ENCODE measurements around the gene DROSHA. TPM values are rescaled to one million over a fixed set of nuclear protein-coding genes. Genes with fewer than 3 reads are reported as not detected.

Gene DROSHA
- total and polyA plus RNA-seq, 8 donors = 25.2 to 77.2 (median 44.0) TPM

- no peak for DNase-seq
- Histone ChIP-seq H3K4me3 (no peak overlapping the region), H3K27me3 (no peaks in the 10 kb centered on the region), H3K4me1 (no peaks in the 10 kb centered on the region), H3K36me3 (peaks cover 19 to 100% (median 92%) of the 10 kb centered on the region in 4 donors), H3K9me3 (no peaks in the 10 kb centered on the region), H3K27ac (no peak overlapping the region)
- intact Hi-C loops (cut with DNase I; ENCODE audit: low total_unique reads) = no loop called here
- 92 to 98% (median 95%) methylated on average over 3 of the region's 3 CpGs for WGBS, 5 donors
- TF ChIP-seq, protein P1, sequence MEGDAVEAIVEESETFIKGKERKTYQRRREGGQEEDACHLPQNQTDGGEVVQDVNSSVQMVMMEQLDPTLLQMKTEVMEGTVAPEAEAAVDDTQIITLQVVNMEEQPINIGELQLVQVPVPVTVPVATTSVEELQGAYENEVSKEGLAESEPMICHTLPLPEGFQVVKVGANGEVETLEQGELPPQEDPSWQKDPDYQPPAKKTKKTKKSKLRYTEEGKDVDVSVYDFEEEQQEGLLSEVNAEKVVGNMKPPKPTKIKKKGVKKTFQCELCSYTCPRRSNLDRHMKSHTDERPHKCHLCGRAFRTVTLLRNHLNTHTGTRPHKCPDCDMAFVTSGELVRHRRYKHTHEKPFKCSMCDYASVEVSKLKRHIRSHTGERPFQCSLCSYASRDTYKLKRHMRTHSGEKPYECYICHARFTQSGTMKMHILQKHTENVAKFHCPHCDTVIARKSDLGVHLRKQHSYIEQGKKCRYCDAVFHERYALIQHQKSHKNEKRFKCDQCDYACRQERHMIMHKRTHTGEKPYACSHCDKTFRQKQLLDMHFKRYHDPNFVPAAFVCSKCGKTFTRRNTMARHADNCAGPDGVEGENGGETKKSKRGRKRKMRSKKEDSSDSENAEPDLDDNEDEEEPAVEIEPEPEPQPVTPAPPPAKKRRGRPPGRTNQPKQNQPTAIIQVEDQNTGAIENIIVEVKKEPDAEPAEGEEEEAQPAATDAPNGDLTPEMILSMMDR (IDR thresholded peaks at IDR 0.05) = no peak
- no peak for TF ChIP-seq POLR2AphosphoS5 (IDR thresholded peaks at IDR 0.05)
- TF ChIP-seq EP300 (IDR thresholded peaks at IDR 0.05) = no peak
- no peak for TF ChIP-seq POLR2A (IDR thresholded peaks at IDR 0.05)
These were observed 115.3 kb downstream of the DROSHA start for GRCh38 chr5:31416547-31416946.

DNA sequence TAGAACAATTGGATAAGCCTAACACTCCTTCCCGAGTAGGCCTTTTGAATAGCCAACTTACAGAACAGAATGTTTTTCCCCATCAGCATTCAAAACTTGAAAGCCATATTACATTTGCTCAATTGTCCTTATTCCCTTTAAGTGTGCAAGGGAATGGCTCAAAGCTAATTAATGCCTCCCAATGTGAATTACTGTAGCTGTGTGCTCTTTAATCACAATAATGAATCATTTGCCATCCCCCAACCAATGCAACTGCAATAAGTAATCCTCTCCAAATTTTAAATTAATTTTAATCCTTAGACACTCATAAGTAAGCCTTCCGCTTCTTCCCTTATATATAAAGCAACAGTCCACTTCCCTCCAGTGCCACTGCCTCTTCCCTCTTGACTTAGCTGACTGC is 115.9 kb downstream of the DROSHA start:
- peaks cover 19 to 100% (median 90%) of the 10 kb centered on the region in 4 donors for H3K36me3 ChIP-seq
- no peak overlapping the region for H3K4me3 ChIP-seq
- TF ChIP-seq, protein P1 (IDR thresholded peaks at IDR 0.05) = no peak
- TF ChIP-seq EP300 (IDR thresholded peaks at IDR 0.05) (no peak), POLR2A (IDR thresholded peaks at IDR 0.05) (no peak), POLR2AphosphoS5 (IDR thresholded peaks at IDR 0.05) (no peak)
- DNase-seq = no peak
- WGBS, 5 donors = 88 to 98% (median 93%) methylated on average over 2 of the region's 2 CpGs
- intact Hi-C loops (cut with DNase I; ENCODE audit: low total_unique reads) = no loop called here
- H3K9me3 ChIP-seq = no peaks in the 10 kb centered on the region
- no peaks in the 10 kb centered on the region for H3K27me3 ChIP-seq
- H3K4me1 ChIP-seq = no peaks in the 10 kb centered on the region
- H3K27ac ChIP-seq = no peak overlapping the region

DNA sequence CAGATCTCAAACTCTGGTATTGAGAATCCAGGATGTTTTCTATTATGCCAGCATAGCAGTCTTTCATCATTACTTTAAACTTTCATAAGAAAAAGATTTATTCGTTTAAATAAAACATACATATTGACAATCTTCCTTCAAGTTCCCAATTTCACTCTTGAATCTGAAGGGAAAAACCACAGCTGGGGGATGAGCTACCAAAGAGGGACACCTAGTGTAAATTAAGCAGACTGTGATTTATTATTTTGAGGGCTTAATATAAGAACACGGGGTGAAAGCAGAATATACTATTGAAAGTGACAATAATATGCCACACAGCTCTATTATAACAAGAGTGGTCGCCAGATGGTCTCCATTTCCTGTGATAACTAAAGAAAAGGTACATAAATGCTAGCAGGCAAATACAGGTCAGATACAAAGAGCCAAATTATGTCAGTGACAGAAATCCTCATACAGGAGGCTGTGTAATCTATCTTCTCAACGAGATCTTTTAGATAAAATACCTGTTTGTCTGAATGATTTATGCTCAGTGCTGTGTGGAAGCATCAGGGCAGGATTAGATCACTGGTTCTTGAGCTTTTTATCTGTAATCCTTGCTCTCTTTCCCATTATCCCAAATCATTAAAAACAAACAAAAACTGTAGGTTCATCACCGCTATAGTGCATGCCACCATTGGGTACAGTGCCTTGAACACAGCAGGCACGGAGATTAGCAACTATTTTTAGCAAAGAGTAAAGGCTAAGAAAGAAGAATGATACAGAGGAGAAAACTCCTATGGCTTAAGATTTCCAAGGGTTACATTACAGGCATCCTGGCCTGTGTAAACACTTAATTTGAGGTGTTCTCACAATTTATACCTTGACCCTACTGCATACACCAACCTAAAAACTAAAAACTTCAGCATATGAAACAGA is 116.6 kb downstream of the DROSHA start:
- DNase-seq = no peak
- no peak for TF ChIP-seq POLR2AphosphoS5 (IDR thresholded peaks at IDR 0.05)
- no peak for TF ChIP-seq POLR2A (IDR thresholded peaks at IDR 0.05)
- TF ChIP-seq, protein P1 (IDR thresholded peaks at IDR 0.05) = no peak
- TF ChIP-seq EP300 (IDR thresholded peaks at IDR 0.05) = no peak
- Histone ChIP-seq H3K27me3 (no peaks in the 10 kb centered on the region), H3K36me3 (peaks cover 15 to 100% (median 90%) of the 10 kb centered on the region in 4 donors), H3K9me3 (no peaks in the 10 kb centered on the region), H3K4me3 (no peak overlapping the region), H3K4me1 (no peaks in the 10 kb centered on the region), H3K27ac (no peak overlapping the region)
- intact Hi-C loops (cut with DNase I; ENCODE audit: low total_unique reads) = no loop called here
- 74 to 81% (median 76%) methylated on average over 6 of the region's 6 CpGs for WGBS, 5 donors

- Histone ChIP-seq H3K27ac (no peak overlapping the region), H3K4me3 (no peak overlapping the region), H3K36me3 (peaks cover 3 to 97% (median 85%) of the 10 kb centered on the region in 4 donors), H3K4me1 (no peaks in the 10 kb centered on the region), H3K9me3 (no peaks in the 10 kb centered on the region), H3K27me3 (no peaks in the 10 kb centered on the region)
- WGBS, 5 donors = 80 to 93% (median 88%) methylated on average over 8 of the region's 8 CpGs
- TF ChIP-seq, protein P1 (IDR thresholded peaks at IDR 0.05) = no peak
- TF ChIP-seq POLR2AphosphoS5 (IDR thresholded peaks at IDR 0.05) = no peak
- TF ChIP-seq POLR2A (IDR thresholded peaks at IDR 0.05) = no peak
- no peak for DNase-seq
- intact Hi-C loops (cut with DNase I; ENCODE audit: low total_unique reads) = no loop called here
These were observed 118.7 kb downstream of the DROSHA start for GRCh38 chr5:31413030-31413812.

All from stomach (tissue), 9 donors.